ENCODE data around the gene REEP1. TPM values are rescaled to one million over a fixed set of nuclear protein-coding genes. Genes with fewer than 3 reads are reported as not detected.

REEP1 gene
- total and polyA plus RNA-seq, 2 of the 13 experiments (the other 11 are each of a cell fraction or from before 2014, with no cell fraction given), result 0.27 TPM; not detected in 1

- TF ChIP-seq TOPORS (CRISPR knock-in tag; IDR thresholded peaks at IDR 0.05) (no peak), ZNF790 (CRISPR knock-in tag; IDR thresholded peaks at IDR 0.05; ENCODE audit: borderline replicate concordance) (no peak), ZEB1 (IDR thresholded peaks at IDR 0.05; ENCODE audit: insufficient replicate concordance, low read depth) (no peak)
These were observed 29.1 kb downstream of the REEP1 start (continued) for GRCh38 chr2:86308356-86308755.

GRCh38 chr2:86307431-86307830 lies 30.0 kb downstream of the REEP1 start:
- H3K27ac ChIP-seq (ENCODE audit: extremely low read length, insufficient read depth, low read length), result no peak overlapping the region
- no peak overlapping the region for H3K4me3 ChIP-seq (replicated peaks in 1 of 3; ENCODE audit: insufficient read depth in 1 of 3, low read depth in 2 of 3, low read length in 3 of 3)
- WGBS (ENCODE audit: low lambda C conversion rate), result 42% methylated on average over 7 of the region's 7 CpGs
- DNase-seq (ENCODE audit: low spot score) (no peak), FAIRE-seq (no peak), ATAC-seq (no peak)
- ChIA-PET POLR2A (no interaction called here), CTCF (ENCODE audit: low intra/inter-chr PET ratio, low total read pairs) (no interaction called here)
- no peak overlapping the region for H2AFZ ChIP-seq (ENCODE audit: low read length)
- no peaks in the 10 kb centered on the region for H3K79me2 ChIP-seq (ENCODE audit: insufficient read depth, low read length)
- no peaks in the 10 kb centered on the region for H3K9me3 ChIP-seq (ENCODE audit: low read length)
- H3K4me1 ChIP-seq (ENCODE audit: insufficient read depth, low read length), result no peaks in the 10 kb centered on the region
- intact Hi-C loops (cut with micrococcal nuclease; ENCODE audit: unreplicated experiment), result no loop called here
- no peak overlapping the region for H3K9ac ChIP-seq (ENCODE audit: insufficient read depth, low read depth, low read length)
- peaks cover 0 to 58% of the 10 kb centered on the region in 2 experiments; a peak in 4 of 5 replicates for H3K27me3 ChIP-seq (ENCODE audit: control insufficient read depth in 1 of 2, insufficient read depth in 2 of 2, low read length in 2 of 2)
- no peak overlapping the region for H3K4me2 ChIP-seq (ENCODE audit: low read depth, low read length)
- H4K20me1 ChIP-seq (ENCODE audit: insufficient read depth, low read length), result no peaks in the 10 kb centered on the region
- in situ Hi-C loops (cut with HindIII; ENCODE audit: extremely low pct_ligation_motif_present, low pct_unique_long_range_greater_than_20kb), result no loop called here
- no peaks in the 10 kb centered on the region for H3K36me3 ChIP-seq (replicated peaks in 1 of 2; ENCODE audit: control insufficient read depth in 1 of 2, insufficient read depth in 2 of 2, low read length in 2 of 2)
- no TSS peak for BruUV-seq (replicated peaks)
- TF ChIP-seq EHMT2 (IDR thresholded peaks at IDR 0.05; ENCODE audit: borderline replicate concordance, low read depth, low read length) (no peak), ZNF629 (CRISPR knock-in tag; conservative IDR thresholded peaks at IDR 0.05) (no peak), CSRNP1 (CRISPR knock-in tag; IDR thresholded peaks at IDR 0.05) (no peak), ZNF670 (CRISPR knock-in tag; IDR thresholded peaks at IDR 0.05; ENCODE audit: borderline replicate concordance) (no peak), ZBTB3 (CRISPR knock-in tag; IDR thresholded peaks at IDR 0.05; ENCODE audit: borderline replicate concordance, low read depth) (no peak), DZIP1 (CRISPR knock-in tag; IDR thresholded peaks at IDR 0.05) (no peak), PREB (CRISPR knock-in tag; IDR thresholded peaks at IDR 0.05) (no peak), GABPA (IDR thresholded peaks at IDR 0.05; ENCODE audit: low read depth, low read length) (no peak), GABPA (CRISPR knock-in tag; IDR thresholded peaks at IDR 0.05; ENCODE audit: low read depth) (no peak), MEIS1 (CRISPR knock-in tag; IDR thresholded peaks at IDR 0.05; ENCODE audit: borderline replicate concordance) (no peak), LBX2 (CRISPR knock-in tag; IDR thresholded peaks at IDR 0.05; ENCODE audit: borderline replicate concordance) (no peak), RBM39 (IDR thresholded peaks at IDR 0.05; ENCODE audit: low read depth, low read length, poor library complexity, severe bottlenecking) (no peak), KMT2A (CRISPR knock-in tag; IDR thresholded peaks at IDR 0.05) (no peak), TBL1XR1 (IDR thresholded peaks at IDR 0.05; ENCODE audit: borderline replicate concordance, low read length, partially characterized antibody) (no peak), STAG1 (CRISPR knock-in tag; IDR thresholded peaks at IDR 0.05) (no peak), SIN3A (IDR thresholded peaks at IDR 0.05; ENCODE audit: borderline replicate concordance, low read depth, low read length) (no peak)
